GM12872 (cell line): Measurements from ENCODE around the gene BANF2.

Source experiments
- TF ChIP-seq, protein P1 (sequence below): IDR thresholded peaks from 3 replicates; pipeline ENCODE4 v1.5.1; 2011; ENCODE audit warnings: low read depth, mild to moderate bottlenecking, low read length, moderate library complexity; ENCODE audit not compliant: insufficient read depth

BANF2 gene

DNA sequence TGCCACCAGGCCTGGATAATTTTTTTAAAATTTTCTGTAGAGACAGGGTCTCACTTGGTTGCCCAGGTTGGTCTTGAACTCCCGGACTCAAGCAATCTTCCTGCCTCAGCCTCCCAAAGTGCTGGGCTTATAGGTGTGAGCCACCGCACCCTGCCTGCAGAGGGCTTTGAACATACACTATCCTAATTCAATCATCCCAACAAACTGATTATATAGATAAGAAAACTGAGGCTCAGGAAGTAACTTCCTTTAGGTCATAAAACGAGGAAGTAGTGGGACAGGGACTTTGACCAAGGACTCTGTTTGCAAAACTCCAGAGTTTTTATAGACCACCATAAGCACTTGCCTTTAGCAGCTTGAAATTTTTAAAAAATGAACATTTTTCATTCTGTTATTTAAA, 5.0 kb upstream of the BANF2 start:
- TF ChIP-seq, protein P1, sequence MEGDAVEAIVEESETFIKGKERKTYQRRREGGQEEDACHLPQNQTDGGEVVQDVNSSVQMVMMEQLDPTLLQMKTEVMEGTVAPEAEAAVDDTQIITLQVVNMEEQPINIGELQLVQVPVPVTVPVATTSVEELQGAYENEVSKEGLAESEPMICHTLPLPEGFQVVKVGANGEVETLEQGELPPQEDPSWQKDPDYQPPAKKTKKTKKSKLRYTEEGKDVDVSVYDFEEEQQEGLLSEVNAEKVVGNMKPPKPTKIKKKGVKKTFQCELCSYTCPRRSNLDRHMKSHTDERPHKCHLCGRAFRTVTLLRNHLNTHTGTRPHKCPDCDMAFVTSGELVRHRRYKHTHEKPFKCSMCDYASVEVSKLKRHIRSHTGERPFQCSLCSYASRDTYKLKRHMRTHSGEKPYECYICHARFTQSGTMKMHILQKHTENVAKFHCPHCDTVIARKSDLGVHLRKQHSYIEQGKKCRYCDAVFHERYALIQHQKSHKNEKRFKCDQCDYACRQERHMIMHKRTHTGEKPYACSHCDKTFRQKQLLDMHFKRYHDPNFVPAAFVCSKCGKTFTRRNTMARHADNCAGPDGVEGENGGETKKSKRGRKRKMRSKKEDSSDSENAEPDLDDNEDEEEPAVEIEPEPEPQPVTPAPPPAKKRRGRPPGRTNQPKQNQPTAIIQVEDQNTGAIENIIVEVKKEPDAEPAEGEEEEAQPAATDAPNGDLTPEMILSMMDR: no peak

DNA sequence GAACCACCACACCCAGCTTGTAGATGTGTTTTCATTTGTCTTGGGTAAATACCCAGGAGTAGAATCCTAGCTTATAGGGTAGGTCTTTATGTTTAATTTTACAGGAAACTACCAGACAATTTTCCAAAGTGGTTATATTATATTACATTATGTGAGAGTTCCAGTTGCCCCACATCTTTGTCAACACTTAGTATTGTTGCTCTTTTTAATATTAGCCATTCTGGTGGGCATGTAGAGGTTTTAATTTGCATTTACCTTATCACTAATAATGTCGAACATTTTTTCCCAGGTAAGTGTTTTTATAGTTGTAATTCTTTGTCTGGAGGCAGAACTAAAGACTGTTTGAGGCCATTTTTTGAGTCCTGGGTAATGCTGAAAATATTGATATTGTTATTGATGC, 3.5 kb upstream of the BANF2 start:
- TF ChIP-seq, protein P1: no peak

DNA sequence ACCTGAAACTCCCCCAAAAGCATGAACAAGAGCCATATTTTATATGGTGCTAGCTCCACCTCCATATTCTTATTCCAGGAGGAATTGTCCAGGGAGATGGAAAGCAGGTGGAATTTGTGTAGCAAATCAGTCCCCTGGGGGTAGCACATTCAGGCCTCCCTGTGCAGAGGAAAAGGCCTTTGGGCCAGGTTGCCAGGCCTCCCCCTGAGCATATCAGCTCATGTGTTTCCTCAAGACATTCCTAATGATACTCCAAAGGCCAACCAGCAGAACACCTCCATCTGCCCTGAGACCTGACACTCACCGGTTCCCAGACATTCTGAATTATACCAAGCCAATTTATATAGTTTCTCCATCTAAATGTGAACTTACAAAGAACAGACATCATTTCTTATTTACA, 2.6 kb upstream of the BANF2 start:
- TF ChIP-seq, protein P1: no peak

DNA sequence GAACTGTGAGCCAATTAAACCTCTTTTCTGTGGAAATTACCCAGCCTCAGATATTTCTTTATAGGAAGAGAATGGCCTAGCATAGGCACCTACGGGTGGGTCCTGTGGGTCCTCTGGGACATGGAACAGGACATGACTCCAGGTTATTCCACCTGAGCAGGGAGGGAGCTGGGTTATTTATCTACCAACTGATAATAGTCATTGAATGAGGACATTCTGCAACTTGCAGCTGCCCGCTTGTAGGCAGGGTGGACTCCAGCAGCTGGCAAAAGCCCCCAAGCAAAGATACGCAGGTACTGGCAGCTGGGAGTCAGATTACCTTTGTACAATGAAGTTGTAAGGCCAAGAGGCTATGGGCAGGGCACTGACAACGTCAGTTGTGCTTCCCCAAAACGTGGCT, 1.4 kb upstream of the BANF2 start:
- TF ChIP-seq, protein P1: no peak

DNA sequence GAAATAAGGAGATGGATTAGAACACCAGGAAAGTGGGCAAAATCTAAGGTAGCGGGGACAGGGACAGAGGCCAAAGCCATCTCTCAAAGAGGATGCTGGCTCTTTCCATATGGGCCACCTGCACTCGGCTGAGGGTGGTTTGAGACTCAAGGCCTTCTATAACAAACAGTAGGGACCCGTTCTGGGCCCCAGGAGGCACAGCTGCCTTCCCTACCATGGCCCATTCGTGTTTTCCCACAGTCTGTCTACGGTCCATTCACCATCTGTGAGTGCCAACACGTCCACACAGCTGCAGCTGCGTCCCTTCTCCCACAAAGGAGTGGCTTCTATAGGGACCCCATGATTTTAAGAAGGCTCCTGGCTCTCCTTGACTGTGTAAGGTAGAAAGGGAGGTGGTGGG, 871 bp downstream of the BANF2 start:
- TF ChIP-seq, protein P1: no peak

DNA sequence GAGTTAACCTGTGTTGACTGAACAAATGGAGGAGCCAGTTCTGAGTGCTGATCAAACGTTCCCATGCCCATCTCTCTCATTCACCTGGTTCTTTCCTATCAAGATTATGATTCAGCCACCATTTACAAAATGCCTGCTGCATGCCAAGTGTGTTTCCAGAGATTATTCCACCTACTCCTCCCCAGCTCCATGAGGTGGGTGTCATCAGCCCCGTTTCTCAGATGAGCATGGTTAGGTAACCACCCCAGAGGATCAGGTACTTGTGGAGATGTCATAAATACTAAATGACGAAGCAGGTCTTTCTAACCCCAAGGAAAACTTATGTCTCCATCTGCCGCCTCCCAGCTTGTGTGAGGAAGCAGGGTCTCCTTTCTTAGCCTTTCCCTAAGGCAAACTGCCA, 2.1 kb downstream of the BANF2 start:
- TF ChIP-seq, protein P1: no peak

DNA sequence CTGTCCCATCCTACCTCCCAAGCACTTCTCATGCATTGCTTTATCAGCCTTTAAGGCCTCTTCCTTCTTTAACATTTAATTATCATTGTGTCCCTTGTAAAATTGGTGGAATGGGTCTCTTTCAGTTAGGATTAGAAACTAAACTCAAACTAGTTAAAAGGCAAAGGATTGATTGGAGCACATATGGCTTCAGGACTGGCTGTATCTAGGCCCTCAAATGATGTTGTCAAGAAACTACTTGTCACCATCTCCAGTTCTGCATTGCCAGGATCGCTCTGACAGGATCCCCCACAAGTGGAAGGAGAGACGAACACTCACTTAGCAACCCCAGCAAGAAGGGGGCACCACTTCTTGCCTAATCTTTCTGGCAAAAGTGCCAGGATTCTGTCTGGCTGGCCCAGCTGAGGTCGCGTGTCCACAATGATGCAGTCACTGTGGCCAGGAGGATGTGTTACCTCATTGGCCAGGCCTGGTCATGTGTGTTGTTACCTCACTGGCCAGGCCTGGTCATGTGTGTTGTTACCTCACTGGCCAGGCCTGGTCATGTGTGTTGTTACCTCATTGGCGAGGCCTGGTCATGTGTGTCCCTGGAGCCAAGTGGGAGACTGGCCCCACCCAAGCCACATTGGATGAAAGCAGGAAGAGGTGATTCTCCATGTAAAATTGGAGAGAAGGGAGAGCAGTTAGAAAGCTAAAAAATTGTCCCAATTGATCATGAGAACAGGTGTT, 5.0 kb downstream of the BANF2 start:
- TF ChIP-seq, protein P1: no peak
